Measurements from ENCODE around the gene SHTN1. TPM values are rescaled to one million over a fixed set of nuclear protein-coding genes. Genes with fewer than 3 reads are reported as not detected.
A peak's percentile ranks its signal among the peaks of the same experiment; 100 is the strongest.

Gene SHTN1
- polyA plus RNA-seq, 1 donor (not counting 4 experiments of a cell fraction or from before 2014, with no cell fraction given) = 21.3 TPM

GRCh38 chr10:116849248-116850057, 155.5 kb downstream of the SHTN1 start, which contains the start of gene ENO4:
TSS of gene ENO4 (plus strand) at chr10:116849499. CDS start at chr10:116849567, 68 bp downstream.
- H3K4me2 ChIP-seq (ENCODE audit: control insufficient read depth, extremely low read depth, insufficient read depth, low read depth, low read length) = peak within 1 kb of the TSS; percentile 87
- no peak for TF ChIP-seq CTCF (optimal IDR thresholded peaks at IDR 0.05 in 1 of 3, IDR thresholded peaks at IDR 0.05 in 1 of 3, conservative IDR thresholded peaks at IDR 0.05 in 1 of 3; ENCODE audit: extremely low read depth in 1 of 3, insufficient read depth in 2 of 3, low read length in 3 of 3)
- TF ChIP-seq EZH2 (IDR thresholded peaks at IDR 0.05; ENCODE audit: low read length) = no peak
- no peaks in the 10 kb centered on the region for H4K20me1 ChIP-seq (ENCODE audit: control insufficient read depth, extremely low read depth, insufficient read depth, low read length)
- no peaks in the 10 kb centered on the region for H3K9me1 ChIP-seq (ENCODE audit: control insufficient read depth, extremely low read depth, insufficient read depth, low read length)
- H3K27ac ChIP-seq (ENCODE audit: control insufficient read depth, insufficient read depth, low read length) = peak within 1 kb of the TSS; percentile 29
- peak within 1 kb of the TSS; percentile 98 for H2AFZ ChIP-seq (ENCODE audit: control insufficient read depth, low read length)
- H3K4me3 ChIP-seq (ENCODE audit: control insufficient read depth in 2 of 3, extremely low read depth in 1 of 3, insufficient read depth in 2 of 3, low read depth in 1 of 3, low read length in 3 of 3) = peak within 1 kb of the TSS; percentile 69 to 81 (median 78)
- H3K4me1 ChIP-seq (ENCODE audit: control insufficient read depth, extremely low read depth, insufficient read depth, low read length) = peaks cover 15% of the 10 kb centered on the region
- H3K9ac ChIP-seq (ENCODE audit: control insufficient read depth, extremely low read depth, insufficient read depth, low read length) = peak within 1 kb of the TSS; percentile 69
- peak; percentile 19 for DNase-seq (ENCODE audit: low read depth, low spot score)
- H3K9me3 ChIP-seq (ENCODE audit: control insufficient read depth, low read depth, low read length) = no peaks in the 10 kb centered on the region
- no peaks in the 10 kb centered on the region for H3K79me2 ChIP-seq (ENCODE audit: control insufficient read depth, insufficient read depth, low read length)
- H3K27me3 ChIP-seq (ENCODE audit: control insufficient read depth, extremely low read depth, insufficient read depth, low read length) = no peaks in the 10 kb centered on the region
- dilution Hi-C loops (cut with MboI; ENCODE audit: extremely low pct_ligation_motif_present, low sequenced_read_pairs) = no loop called here
- H3K36me3 ChIP-seq (ENCODE audit: control insufficient read depth in 2 of 2, extremely low read depth in 1 of 2, insufficient read depth in 2 of 2, low read length in 2 of 2) = no peaks in the 10 kb centered on the region
- FAIRE-seq = peak; percentile 87

GRCh38 chr10:116848944-116849247, 156.1 kb downstream of the SHTN1 start:
- DNase-seq (ENCODE audit: low read depth, low spot score) = no peak
- no peaks in the 10 kb centered on the region for H4K20me1 ChIP-seq (ENCODE audit: control insufficient read depth, extremely low read depth, insufficient read depth, low read length)
- H3K27me3 ChIP-seq (ENCODE audit: control insufficient read depth, extremely low read depth, insufficient read depth, low read length) = no peaks in the 10 kb centered on the region
- peak overlapping the region; percentile 87 for H3K4me2 ChIP-seq (ENCODE audit: control insufficient read depth, extremely low read depth, insufficient read depth, low read depth, low read length)
- no peaks in the 10 kb centered on the region for H3K9me1 ChIP-seq (ENCODE audit: control insufficient read depth, extremely low read depth, insufficient read depth, low read length)
- TF ChIP-seq EZH2 (IDR thresholded peaks at IDR 0.05; ENCODE audit: low read length) (no peak), CTCF (optimal IDR thresholded peaks at IDR 0.05 in 1 of 3, IDR thresholded peaks at IDR 0.05 in 1 of 3, conservative IDR thresholded peaks at IDR 0.05 in 1 of 3; ENCODE audit: extremely low read depth in 1 of 3, insufficient read depth in 2 of 3, low read length in 3 of 3) (no peak)
- H3K9me3 ChIP-seq (ENCODE audit: control insufficient read depth, low read depth, low read length) = no peaks in the 10 kb centered on the region
- no peak for FAIRE-seq
- H3K79me2 ChIP-seq (ENCODE audit: control insufficient read depth, insufficient read depth, low read length) = no peaks in the 10 kb centered on the region
- peak overlapping the region; percentile 69 to 81 (median 78) for H3K4me3 ChIP-seq (ENCODE audit: control insufficient read depth in 2 of 3, extremely low read depth in 1 of 3, insufficient read depth in 2 of 3, low read depth in 1 of 3, low read length in 3 of 3)
- H2AFZ ChIP-seq (ENCODE audit: control insufficient read depth, low read length) = peak overlapping the region; percentile 98
- H3K9ac ChIP-seq (ENCODE audit: control insufficient read depth, extremely low read depth, insufficient read depth, low read length) = peak overlapping the region; percentile 69
- peak overlapping the region; percentile 29 for H3K27ac ChIP-seq (ENCODE audit: control insufficient read depth, insufficient read depth, low read length)
- dilution Hi-C loops (cut with MboI; ENCODE audit: extremely low pct_ligation_motif_present, low sequenced_read_pairs) = no loop called here
- H3K4me1 ChIP-seq (ENCODE audit: control insufficient read depth, extremely low read depth, insufficient read depth, low read length) = peaks cover 15% of the 10 kb centered on the region
- no peaks in the 10 kb centered on the region for H3K36me3 ChIP-seq (ENCODE audit: control insufficient read depth in 2 of 2, extremely low read depth in 1 of 2, insufficient read depth in 2 of 2, low read length in 2 of 2)

All from keratinocyte (primary cell).